ENCODE data around the gene ANO3.

Gene ANO3

DNA sequence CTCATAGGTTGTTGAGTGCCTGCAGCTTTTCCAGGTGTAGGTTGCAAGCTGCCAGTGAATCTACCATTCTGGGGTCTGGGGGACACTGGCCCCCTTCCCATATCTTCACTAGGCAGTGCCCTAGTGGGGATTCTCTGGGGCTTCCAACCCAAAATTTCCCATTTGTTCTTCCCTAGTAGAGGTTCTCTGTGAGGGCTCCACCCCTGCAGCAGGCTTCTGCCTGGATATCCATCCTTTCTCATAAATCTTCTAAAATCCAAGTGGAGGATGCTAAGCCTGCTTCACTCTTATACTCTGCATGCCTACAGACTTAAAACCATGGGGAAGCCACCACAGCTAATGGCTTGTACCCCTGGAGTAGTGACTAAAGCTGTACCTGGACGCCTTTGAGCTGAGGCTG lies 33.4 kb downstream of the ANO3 start:
- DNase-seq = no peak

DNA sequence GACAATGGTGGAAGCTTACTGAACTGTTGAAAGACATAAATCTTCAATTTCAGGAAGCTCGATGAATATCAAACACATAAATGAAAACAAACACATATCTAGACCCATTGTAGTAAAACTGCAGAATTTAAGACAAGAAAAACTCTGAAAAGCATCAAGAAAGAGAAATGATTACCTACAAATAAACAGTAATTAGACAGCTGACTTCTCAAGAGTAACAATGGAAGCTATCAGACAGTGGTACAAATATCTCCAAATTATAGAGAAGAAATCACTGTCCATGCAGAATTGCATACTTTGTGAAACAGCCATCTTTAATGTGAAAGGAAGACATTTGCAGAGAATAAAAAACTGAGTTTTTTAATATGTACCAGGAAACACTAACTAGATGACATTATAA lies 45.7 kb downstream of the ANO3 start:
- no peak for DNase-seq

DNA sequence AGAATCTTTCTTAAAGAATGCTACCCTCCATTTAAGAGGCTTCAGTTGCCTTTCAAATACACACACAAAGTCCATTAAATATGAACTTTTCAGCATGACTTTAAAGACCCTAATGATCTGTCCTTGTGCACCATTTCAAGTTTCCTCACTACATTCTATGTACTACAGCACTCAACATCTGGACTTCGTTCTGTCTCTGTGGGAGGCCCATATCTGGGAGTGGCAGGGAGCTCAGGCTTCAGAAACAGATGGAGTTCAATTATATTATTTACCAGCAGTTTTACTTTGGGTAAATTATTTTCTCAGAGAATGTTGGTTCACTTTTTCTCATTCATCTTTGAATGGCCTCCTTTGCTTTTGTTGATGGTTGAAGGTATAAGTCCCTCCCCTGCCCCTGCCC lies 67.4 kb downstream of the ANO3 start:
- DNase-seq = no peak

DNA sequence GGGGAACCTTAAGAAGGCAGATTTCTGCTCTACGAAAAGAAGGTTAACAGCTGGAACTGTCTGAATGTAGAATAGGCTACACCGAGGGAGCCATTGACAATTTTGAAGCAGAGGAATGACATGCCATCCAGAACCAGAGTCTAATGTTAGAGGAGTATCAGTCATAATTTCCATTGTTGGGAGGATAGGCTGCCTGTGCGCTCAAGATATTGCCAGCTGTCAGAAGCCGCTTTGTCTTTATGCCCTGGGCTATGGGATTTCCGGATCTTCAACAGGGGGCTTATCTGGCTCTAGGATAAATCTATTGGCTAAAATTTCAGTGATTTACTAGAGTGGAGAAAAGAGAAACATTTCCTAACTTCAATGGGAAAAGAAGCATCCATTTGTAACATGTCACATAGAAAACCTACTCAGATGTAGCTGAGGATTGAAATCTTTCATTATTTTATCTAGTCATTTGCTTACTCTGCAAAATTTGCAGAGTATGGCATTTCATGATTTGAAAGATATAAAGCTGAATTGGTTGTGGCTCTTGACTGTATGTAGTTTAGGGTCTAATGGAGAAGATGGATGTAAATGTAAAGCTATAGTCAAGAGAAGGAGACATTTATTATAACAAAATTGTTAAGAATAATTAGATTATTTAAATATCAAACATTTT lies 78.9 kb downstream of the ANO3 start:
- DNase-seq = no peak

DNA sequence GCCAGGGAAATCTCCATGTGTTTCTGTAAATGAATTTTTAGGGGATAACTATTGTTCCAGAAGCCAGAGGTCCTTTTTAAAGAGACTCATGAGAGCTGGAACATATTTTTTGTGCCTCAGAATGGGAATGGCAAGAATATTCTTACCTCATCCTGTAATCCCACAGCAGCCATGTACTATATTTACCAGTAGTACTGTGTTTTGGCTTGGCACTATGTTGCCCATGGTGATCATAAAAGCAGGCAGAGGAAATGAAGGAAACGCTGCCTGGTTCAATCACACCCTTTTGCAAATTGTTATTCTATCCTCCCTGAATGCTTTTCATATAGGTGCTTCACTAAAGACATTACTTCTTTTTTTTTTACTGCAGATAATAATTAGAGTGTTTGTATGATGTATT lies 81.0 kb downstream of the ANO3 start:
- no peak for DNase-seq

DNA sequence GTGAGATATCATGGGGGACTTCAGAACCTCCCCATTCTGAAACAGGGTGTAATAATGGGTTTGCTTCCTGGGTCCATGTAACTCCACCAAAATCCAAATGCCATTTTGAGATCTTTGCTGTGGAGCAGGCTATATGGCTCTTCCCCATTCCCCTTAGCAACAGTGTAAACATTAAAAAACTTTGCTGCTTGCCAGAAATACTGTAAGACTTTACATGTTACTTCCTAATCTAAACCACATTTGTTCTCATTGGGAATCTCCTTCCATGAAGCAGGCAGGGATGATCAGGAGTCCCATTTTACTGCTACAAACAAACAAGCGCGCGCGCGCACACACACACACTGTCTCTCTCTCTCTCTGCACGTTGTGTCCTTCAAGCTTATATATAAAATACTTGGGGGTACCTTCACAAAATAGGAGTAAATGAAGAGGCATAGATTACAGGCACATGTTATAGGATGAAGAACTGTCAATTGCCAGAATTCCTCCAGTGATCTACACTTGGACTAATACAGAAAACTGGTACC lies 86.5 kb downstream of the ANO3 start:
- DNase-seq = no peak

DNA sequence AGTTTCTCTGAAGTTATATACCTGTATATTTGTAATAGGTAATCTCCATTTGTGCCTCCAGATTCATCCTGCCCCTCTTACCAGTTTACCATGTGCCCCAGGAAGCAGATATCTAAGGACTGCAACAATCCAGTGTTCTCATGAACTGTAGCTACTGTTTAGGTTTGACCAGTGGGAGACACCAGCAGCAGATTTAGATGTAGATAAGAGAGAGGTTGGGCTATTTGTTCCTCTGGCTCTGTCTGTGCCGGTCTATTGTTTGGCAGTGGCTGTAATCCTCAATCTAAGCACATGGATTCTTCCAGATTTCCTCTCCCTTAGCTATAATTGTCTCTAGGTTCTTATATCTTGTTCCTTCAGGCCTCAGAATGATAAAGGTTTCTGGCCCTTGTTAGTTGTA lies 88.4 kb downstream of the ANO3 start:
- DNase-seq = no peak

DNA sequence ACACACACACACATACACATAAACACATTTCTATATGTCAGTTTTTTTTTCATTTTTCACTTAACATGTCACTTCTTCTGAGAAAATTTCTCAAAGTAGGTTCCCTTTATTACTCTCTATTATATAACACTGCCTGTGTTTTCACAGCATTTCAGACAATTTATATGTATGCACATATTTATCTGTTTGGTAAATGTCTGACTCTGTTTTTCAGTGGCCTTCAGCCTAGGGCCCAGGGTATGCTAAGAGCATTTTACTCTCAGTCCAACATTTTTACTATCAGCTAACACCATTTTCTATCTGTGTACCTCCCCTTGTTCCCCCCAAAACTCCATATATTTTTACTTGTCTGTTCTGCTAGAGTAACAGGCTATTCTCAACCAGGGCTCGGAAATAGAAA lies 92.3 kb downstream of the ANO3 start:
- no peak for DNase-seq

DNA sequence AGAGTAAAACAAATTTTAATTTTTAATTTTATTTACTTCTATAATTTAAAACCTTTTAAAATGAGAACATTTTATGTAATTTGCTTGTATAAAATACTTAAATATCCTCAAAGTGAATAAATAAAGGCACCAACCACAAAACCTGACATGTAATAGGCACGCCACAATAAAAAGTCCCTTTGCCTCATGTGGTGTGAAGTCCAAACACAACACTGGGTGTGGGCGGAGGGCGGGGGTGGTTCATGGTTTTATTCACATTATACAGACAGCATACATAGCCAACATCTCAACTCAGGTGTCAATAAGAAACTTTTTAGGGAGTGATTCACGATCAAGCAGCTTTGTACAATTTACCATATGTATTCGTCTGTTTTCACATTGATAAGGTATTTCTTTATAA lies 107.9 kb downstream of the ANO3 start:
- DNase-seq = no peak

DNA sequence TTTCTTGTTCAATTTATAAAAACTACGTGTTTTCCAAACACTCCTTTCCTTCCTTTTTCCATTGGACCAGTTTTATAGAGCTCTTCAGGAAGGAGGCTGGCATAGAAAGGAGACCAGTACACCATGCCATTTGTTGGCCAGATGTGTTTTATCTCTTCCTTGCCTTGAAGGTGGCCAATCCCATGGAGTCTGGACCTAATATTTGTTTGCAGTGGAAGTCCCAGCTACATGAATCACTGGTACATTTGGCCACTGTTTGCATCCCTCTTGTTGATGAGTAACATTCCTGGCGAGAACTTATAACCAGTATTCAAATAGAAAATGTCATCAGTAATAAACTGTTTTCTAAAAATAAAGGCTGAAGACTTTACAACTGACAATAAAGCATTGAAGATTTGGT lies 110.2 kb downstream of the ANO3 start:
- DNase-seq = no peak

DNA sequence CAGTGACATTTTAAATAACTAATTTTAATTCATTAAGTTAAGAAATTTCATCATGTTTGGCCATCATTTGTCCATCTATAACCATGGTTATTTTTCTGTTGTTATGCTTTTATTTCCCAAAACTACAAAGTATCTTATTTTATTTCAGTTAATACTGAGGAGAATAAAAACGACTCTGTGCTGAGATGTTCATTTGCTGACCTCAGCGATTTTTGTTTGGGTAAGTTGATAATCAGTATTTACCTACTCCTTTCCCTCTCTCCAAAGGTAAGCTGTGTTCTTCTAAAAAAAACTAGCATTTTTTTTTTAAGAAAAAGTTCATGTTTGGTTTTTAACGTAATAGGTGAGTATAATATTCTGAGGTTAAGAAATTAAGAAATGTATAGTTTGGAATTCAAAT lies 111.7 kb downstream of the ANO3 start:
- no peak for DNase-seq

DNA sequence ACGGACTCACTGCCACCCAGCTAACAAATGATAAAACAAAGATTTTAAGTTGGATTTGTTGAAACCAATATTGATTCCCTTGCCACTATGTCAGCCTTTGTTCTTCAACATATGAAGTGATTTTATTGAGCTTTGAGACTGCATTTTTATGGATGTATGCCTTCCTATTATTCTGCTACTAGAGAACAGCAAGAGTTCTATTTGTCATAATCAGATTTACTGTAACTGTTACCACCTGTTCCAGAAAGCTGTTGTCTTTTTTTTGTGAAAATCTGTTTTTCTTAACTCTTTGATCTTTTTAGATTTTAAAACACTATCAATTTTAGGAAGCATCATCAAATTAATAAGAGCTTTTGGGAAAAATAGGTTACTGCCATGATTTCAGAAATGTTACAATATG lies 125.7 kb downstream of the ANO3 start:
- no peak for DNase-seq

DNA sequence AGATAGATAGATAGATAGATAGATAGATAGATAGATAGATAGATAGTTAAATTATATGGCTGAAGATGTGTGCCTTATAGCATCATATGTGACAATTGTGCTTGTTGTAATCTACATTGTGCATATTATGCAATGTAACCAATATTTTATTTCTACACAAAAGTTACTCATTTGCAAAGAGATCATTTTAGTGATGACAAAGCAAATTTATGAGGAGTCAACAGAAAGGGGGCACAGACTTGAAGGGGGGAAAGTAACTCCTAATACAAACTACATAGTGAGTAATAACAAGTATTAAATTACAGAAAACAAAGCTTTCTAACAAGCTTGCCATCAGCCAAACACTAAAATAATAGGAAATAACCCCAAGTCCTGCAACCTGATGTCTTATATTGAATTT lies 133.3 kb downstream of the ANO3 start:
- no peak for DNase-seq

DNA sequence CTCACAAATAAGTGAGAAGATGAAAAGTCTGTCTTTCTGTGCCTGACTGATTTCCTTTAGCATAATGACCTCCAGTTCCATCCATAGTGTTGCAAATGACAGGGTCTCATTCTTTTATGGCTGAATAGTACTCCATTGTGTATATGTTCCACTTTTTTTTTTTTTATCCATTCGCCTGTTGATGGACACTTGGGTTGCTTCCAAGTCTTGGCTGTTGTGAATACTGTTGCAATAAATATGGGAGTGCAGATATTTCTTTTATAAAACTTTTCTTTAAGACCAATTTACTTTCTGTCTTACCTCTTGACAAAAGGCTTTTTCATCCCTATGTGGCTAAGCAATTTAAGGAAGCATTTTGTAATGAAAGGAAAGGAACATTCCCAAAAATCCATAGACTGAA lies 135.6 kb downstream of the ANO3 start:
- DNase-seq = no peak

DNA sequence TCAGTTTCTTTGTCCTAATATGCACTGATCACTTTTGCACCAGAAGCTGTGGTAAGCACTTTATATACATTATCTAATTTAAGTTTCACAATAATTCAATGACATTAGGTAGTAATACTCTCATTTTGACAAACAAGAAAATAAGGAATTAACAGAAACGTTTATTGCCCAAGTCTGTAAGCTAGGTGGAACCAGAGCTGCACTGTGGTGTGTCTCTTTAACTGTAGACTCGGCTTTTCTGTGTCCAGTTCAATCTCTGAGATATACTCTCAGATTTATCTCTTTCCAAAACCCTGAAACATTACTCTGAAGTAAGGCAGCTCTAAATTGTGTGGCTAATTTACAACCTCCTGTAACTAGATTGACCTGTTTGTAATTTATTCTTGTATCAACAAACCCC lies 139.1 kb downstream of the ANO3 start:
- DNase-seq = no peak

DNA sequence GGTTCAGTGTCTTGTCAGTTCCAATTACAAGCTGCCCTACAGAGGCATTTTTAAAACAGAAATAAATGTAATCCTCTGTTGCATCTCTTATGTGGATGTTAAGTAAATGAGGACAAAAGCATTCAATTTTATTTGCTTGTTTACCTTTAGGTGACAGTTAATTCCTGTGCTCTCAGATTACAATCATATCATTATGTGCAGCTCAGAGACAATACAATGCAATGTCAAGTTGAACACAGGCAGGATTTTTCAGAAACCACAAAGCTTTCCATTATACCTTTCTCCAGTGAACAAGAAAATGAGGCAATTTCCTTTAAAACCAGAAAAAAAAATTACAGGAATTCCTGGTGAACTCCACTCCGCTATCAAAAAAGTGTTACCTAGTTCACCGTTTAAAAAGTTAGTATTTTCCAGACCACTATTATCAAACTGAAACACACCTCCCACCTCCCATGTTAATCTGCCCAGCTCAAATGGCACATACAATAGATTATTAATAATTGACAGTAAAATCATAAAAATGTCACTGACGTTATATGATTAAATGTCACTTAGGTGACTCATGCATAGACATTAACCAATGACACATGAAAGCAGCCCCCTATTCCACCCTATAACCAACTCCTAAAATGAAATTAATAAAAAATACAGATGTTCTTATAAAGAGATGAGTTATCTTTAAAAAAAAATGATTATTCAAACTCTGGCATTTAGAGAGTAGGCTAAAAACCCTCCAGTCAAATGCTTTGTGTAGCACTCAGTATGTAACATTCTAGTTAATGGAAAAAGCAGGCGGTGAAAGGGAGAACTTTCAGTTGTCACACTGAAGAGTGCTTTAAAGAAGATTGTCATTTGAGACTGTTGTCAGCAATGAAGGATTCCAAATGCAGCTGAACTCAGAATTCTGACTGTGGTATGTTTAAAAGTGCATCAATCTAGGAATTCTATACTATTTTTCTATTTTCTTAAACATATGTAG lies 141.6 kb downstream of the ANO3 start:
- no peak for DNase-seq

DNA sequence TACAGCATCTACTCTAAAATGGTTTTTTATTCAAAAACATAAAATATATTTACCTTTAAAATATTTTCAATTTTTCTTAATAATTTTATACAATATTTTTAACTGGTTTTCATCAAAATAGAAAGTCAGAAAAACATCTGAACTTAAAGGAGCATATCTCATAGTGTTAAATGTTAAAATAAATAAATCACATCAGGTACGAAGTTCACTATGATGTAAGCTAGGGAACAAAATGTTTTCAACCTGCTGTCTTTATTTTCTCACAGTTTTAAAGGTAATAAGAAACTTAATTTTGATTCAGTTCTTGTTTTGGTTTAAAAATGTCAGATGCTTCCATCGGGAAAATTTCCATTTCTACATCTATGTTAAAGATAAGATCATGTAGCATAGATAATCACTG lies 142.5 kb downstream of the ANO3 start:
- no peak for DNase-seq

DNA sequence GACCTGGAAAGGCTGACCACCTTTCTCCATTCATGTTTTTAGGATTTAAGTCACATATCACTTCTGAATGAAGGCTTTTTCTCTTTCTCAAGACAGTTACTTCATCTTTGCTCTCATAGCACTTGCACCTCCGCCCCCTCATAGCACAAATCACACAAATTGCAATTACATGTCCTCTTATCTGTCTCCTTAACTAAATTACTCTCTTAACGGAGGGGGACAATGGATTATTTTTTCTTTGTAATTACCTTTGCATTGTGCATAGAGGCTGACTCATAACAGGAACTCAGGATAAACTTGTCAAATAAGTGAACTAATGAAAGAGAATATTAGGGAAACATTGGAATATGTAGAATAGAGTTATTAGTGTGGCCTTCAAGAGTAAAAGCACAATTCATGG lies 145.5 kb downstream of the ANO3 start:
- DNase-seq = no peak

DNA sequence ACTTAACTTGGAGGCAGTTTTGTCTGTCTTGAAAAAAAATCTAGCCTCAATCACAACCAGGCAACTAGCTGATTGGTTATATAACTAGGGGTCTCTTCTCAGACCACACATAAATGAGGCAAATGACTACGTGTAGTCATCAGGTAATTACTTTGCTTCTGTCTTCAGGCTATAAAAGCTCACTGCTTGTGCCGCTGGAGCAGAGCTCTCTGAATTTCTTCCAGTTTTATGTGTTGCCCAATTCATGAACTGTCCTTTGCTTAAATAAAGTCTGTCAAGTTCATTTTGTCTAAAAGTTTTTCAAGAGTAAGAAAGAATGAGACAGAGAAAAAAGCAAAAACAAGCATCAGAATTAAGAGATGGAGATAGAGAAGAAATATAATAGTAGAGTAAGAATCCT lies 146.8 kb downstream of the ANO3 start:
- DNase-seq = no peak

DNA sequence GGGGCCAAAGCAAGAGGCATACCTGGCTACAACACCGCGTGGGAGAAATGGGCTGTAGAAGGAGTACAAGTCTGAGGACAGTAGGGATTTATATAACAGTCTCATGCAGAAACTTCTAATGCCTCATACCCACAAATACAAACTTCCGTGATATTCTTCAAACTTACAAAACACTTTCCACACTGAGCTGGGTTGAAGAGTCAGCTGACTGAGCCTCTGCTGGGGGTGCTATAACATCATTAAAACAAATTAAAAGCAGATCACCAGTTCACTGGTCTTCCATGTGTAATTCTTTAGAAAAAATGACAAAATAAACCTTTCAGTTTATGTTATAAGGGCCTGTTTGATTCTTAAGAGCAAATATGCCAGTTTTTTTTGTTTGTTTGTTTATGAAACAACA lies 148.1 kb downstream of the ANO3 start:
- no peak for DNase-seq

DNA sequence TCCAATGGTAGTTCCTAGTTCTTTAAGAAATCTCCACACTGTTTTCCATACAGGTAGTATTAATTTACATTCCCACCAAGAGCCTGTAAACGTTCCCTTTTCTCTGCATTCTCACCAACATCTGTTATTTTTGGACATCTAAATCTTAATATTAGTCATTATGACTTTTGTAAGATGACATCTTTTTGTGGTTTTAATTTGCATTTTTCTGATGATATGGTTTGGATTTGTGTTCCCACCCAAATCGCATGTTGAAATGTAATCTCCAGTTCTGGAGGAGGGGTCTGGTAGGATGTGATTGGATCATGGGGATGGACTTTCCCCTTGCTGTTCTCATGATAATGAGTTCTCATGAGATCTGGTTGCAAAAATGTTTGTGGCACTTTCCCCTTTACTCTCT lies 151.2 kb downstream of the ANO3 start:
- DNase-seq = no peak

DNA sequence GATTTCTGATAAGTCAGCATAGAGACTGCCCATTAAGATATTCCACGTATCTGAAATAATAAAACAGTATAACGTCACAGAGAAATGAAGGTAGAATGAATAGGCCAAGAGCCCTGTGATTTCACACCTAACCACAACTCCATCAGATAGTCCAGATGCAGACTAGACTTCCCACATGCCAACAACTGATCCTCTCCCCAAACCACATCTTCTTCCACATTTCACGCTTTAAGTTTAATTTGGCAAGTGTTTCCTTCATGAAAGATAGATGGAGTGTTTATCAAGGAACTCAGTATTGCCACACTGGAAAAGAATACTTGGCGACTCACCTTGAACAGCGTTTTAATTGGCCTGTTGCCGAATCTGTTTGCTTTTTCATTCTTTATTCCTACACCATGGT lies 158.6 kb downstream of the ANO3 start:
- no peak for DNase-seq

DNA sequence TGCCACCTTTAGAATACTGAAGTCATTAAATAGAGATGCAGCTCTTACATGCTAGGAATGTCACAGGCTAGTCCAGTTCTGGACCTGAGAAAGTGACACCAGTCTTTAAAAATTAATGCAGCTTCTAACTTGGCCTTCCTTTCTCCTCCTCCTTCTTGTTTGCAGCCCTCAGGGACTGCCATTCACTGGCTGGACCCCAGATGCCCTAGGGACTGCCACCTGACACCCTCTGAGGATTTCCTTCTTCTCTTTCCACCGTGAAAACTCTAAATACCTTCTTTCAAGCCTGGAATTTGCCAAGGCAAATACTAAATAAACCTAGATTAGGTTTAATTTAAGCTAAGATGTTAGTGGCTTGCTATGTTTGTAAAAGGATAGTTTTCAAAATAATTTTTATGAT lies 161.7 kb downstream of the ANO3 start:
- DNase-seq = no peak

DNA sequence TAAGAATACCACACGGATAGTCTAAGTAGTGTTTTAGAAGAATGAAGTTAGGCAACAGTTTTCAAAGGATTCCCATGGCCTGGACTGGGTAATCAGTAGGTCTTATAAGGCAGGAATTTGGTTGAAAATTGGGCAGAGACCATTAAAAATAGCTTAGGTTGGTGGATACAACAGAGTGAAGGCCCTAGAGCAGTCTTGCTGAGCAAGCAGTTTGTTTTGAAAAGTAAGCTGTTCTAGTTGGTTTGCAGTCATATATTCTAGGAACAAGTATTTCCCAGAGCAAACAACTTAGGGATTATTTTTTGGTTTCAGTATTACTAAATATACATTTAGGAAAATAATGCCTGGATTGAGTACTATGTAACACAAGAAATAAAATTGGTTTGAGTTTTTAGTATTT lies 175.3 kb downstream of the ANO3 start:
- DNase-seq = no peak
